WTC11 (cell line): Measurements from ENCODE around the gene ADAMTS12. TPM values are rescaled to one million over a fixed set of nuclear protein-coding genes. Genes with fewer than 3 reads are reported as not detected.
"Not testable (repeated sequence)": the region's sequence is repeated elsewhere in the genome, so short reads cannot be mapped to it uniquely, and the experiment has no call there.

Experiments used
- ATAC-seq: fragments of 200-7000 bp; cut with Tn5 transposase; 2 replicates; pipeline ENCODE4 v1.10.0; 2021; ENCODE audit warnings: mild to moderate bottlenecking, moderate library complexity
- CTCF ChIA-PET: fragments of 300-600 bp; sonication (Branson Sonifier 250); formaldehyde crosslinking; loops from one replicate; lab custom pipeline; 2021; ENCODE audit warnings: antibody characterized with exemption; lab: Charles Lee
- POLR2A ChIA-PET: fragments of 350-600 bp; sonication (Branson Sonifier 250); formaldehyde crosslinking; loops from one replicate; lab custom pipeline; 2021; ENCODE audit warnings: antibody characterized with exemption; lab: Charles Lee
- DNase-seq: peaks from one replicate; pipeline ENCODE4 v3.0.0; 2021; ENCODE audit warnings: low spot score
- H3K27ac Mint-ChIP-seq: 2 replicates; pipeline ENCODE4 v1.8.0; 2021; ENCODE audit warnings: mixed read lengths
- H3K27me3 Mint-ChIP-seq: 2 replicates; pipeline ENCODE4 v1.8.0; 2021; ENCODE audit warnings: low read depth, mild to moderate bottlenecking, moderate library complexity, mixed read lengths
- H3K36me3 Mint-ChIP-seq: 2 replicates; pipeline ENCODE4 v1.8.0; 2021; ENCODE audit warnings: mixed read lengths
- H3K4me1 Mint-ChIP-seq: 2 replicates; pipeline ENCODE4 v1.8.0; 2022; ENCODE audit warnings: mixed read lengths
- H3K4me3 Mint-ChIP-seq: 2 replicates; pipeline ENCODE4 v1.8.0; 2021; ENCODE audit warnings: mild to moderate bottlenecking, moderate library complexity, mixed read lengths
- H3K9me3 Mint-ChIP-seq: 2 replicates; pipeline ENCODE4 v1.8.0; 2021; ENCODE audit warnings: mixed read lengths
- AR ChIP-seq: fragments of 250-450 bp; sonication (Bioruptor Pico); IDR thresholded peaks from 2 replicates; pipeline ENCODE4 v1.9.0; 2021; ENCODE audit warnings: mild to moderate bottlenecking
- ATF2 ChIP-seq: sonication (generic); formaldehyde crosslinking; IDR thresholded peaks from 2 replicates; pipeline ENCODE4 v1.8.1; 2022; ENCODE audit warnings: low read depth, missing genetic modification reagents, borderline replicate concordance
- CDX4 ChIP-seq: fragments of 250-450 bp; sonication (Bioruptor Pico); IDR thresholded peaks from 2 replicates; pipeline ENCODE4 v1.9.0; 2021; ENCODE audit warnings: moderate library complexity, mild to moderate bottlenecking, inconsistent platforms, borderline replicate concordance
- E2F4 ChIP-seq: sonication (generic); formaldehyde crosslinking; IDR thresholded peaks from 2 replicates; pipeline ENCODE4 v1.8.1; 2022; ENCODE audit warnings: low read depth, mild to moderate bottlenecking, moderate library complexity, missing genetic modification reagents, borderline replicate concordance
- IRF1 ChIP-seq: sonication (generic); formaldehyde crosslinking; IDR thresholded peaks from 2 replicates; pipeline ENCODE4 v1.8.0; 2023; ENCODE audit warnings: missing genetic modification reagents
- NFYB ChIP-seq: sonication (generic); formaldehyde crosslinking; conservative IDR thresholded peaks from 2 replicates; pipeline ENCODE4 v1.8.0; 2022; ENCODE audit warnings: low read depth, missing genetic modification reagents
- SOX15 ChIP-seq: fragments of 250-450 bp; sonication (Bioruptor Pico); IDR thresholded peaks from 2 replicates; pipeline ENCODE4 v1.9.0; 2021; ENCODE audit warnings: mild to moderate bottlenecking
- STAT6 ChIP-seq: sonication (generic); formaldehyde crosslinking; conservative IDR thresholded peaks from 2 replicates; pipeline ENCODE4 v1.8.1; 2023; ENCODE audit warnings: mild to moderate bottlenecking, low read depth, missing genetic modification reagents, moderate library complexity
- TP53 ChIP-seq: sonication (generic); formaldehyde crosslinking; IDR thresholded peaks from 2 replicates; pipeline ENCODE4 v1.8.1; 2023; ENCODE audit warnings: mild to moderate bottlenecking, missing genetic modification reagents
- ZNF219 ChIP-seq: sonication (generic); formaldehyde crosslinking; IDR thresholded peaks from 2 replicates; pipeline ENCODE4 v1.8.0; 2023; ENCODE audit warnings: missing genetic modification reagents, mild to moderate bottlenecking, borderline replicate concordance
- total RNA-seq: library from RNA; stranded (reverse); gene quantifications from 3 replicates; pipeline ENCODE4 v1.2.3, GENCODE V29; 2021

Gene ADAMTS12
- total RNA-seq, 1 experiment from 2014 or later: 13.5 TPM

GRCh38 chr5:33516421-33516820 lies 375.4 kb downstream of the ADAMTS12 start (continued):
- no peak for TF ChIP-seq AR (CRISPR knock-in tag)
- no peak for TF ChIP-seq STAT6 (CRISPR knock-in tag)
- TF ChIP-seq E2F4 (CRISPR knock-in tag): no peak
- no peak for TF ChIP-seq ATF2 (CRISPR knock-in tag)
- TF ChIP-seq, all 79 proteins: peak for 0

GRCh38 chr5:33515366-33515765 lies 376.4 kb downstream of the ADAMTS12 start:
- H3K27me3 Mint-ChIP-seq, H3K27ac Mint-ChIP-seq, POLR2A ChIA-PET, DNase-seq, ATAC-seq, H3K4me1 Mint-ChIP-seq, CTCF ChIA-PET, H3K4me3 Mint-ChIP-seq: not testable (repeated sequence)
- Mint-ChIP-seq H3K9me3 (peaks cover 39% of the 10 kb centered on the region), H3K36me3 (peaks cover 14% of the 10 kb centered on the region)

- POLR2A ChIA-PET: no interaction called here
- no peak for DNase-seq
- Mint-ChIP-seq H3K4me1 (0 out of 2 replicates have a peak, but pooled peaks cover 2% of the 10 kb centered on the region), H3K27ac (no peak overlapping the region), H3K27me3 (peaks cover 3% of the 10 kb centered on the region; the same call in 1 of the 2 replicates), H3K4me3 (no peak overlapping the region), H3K36me3 (peaks cover 7% of the 10 kb centered on the region), H3K9me3 (peaks cover 27% of the 10 kb centered on the region)
- TF ChIP-seq SOX15 (CRISPR knock-in tag) (no peak), TP53 (no peak), E2F4 (CRISPR knock-in tag) (no peak), CDX4 (CRISPR knock-in tag) (no peak), IRF1 (CRISPR knock-in tag) (no peak), ZNF219 (no peak), NFYB (no peak)
- no peak for ATAC-seq
- CTCF ChIA-PET: interaction anchor here (0.6 kb wide), 1 partner anchor 19 kb away, joined by 3 read pairs; no protein-coding TSS in a partner anchor
Observed at GRCh38 chr5:33513462-33514185, 378.2 kb downstream of the ADAMTS12 start.
